OCI-LY7 (cell line): Measurements from ENCODE around the gene SIRT5. TPM values are rescaled to one million over a fixed set of nuclear protein-coding genes. Genes with fewer than 3 reads are reported as not detected.

Source experiments
- BruUV-seq: library from RNA; stranded (reverse); fragments of 400-500 nt; replicated peaks from 2 replicates; lab custom pipeline; 2021; lab: Mats Ljungman, UMichigan
- CTCF ChIA-PET: fragments of 300-600 bp; sonication (Branson Sonifier 250); formaldehyde crosslinking; loops from one replicate; lab custom pipeline; 2022; ENCODE audit warnings: antibody characterized with exemption; ENCODE audit not compliant: unreplicated experiment; lab: Charles Lee
- POLR2A ChIA-PET: fragments of 300-600 bp; sonication (Branson Sonifier 250); formaldehyde crosslinking; loops from one replicate; lab custom pipeline; 2022; ENCODE audit warnings: antibody characterized with exemption; lab: Charles Lee
- DNase-seq: peaks from one replicate; pipeline ENCODE4 v3.0.0-alpha.2; 2015; ENCODE audit warnings: low spot score
- H2AFZ ChIP-seq: fragments of 200-600 bp; sonication (generic), shearing (Covaris generic); 2 replicates; pipeline ENCODE4 v1.6.1; 2014; ENCODE audit warnings: mild to moderate bottlenecking, antibody characterized with exemption, low read length, moderate library complexity
- H3K27ac ChIP-seq: fragments of 200-600 bp; sonication (generic); 2 replicates; pipeline ENCODE4 v1.5.1; 2014; ENCODE audit warnings: mixed run types, low read depth, mild to moderate bottlenecking, moderate library complexity, low read length, inconsistent platforms; ENCODE audit not compliant: poor library complexity, severe bottlenecking
- H3K36me3 ChIP-seq: fragments of 200-600 bp; sonication (generic); 2 replicates; pipeline ENCODE4 v1.6.1; 2014; ENCODE audit warnings: mild to moderate bottlenecking, antibody characterized with exemption, low read length, moderate library complexity, mixed read lengths; ENCODE audit not compliant: insufficient read depth
- H3K4me1 ChIP-seq: fragments of 200-600 bp; sonication (generic); 2 replicates; pipeline ENCODE4 v1.5.1; 2014; ENCODE audit warnings: mild to moderate bottlenecking, low read length; ENCODE audit not compliant: insufficient read depth, poor library complexity, severe bottlenecking
- H3K4me2 ChIP-seq: fragments of 200-600 bp; sonication (generic); 2 replicates; pipeline ENCODE4 v1.6.1; 2014; ENCODE audit warnings: mild to moderate bottlenecking, low read length
- H3K4me3 ChIP-seq: fragments of 200-600 bp; sonication (generic); 2 replicates; pipeline ENCODE4 v1.5.1; 2014; ENCODE audit warnings: mild to moderate bottlenecking, low read depth, low read length; ENCODE audit not compliant: poor library complexity, severe bottlenecking
- H3K79me2 ChIP-seq: fragments of 200-600 bp; sonication (generic); 2 replicates; pipeline ENCODE4 v1.6.1; 2016; ENCODE audit warnings: low read depth, mild to moderate bottlenecking, low read length, moderate library complexity, mixed read lengths; ENCODE audit not compliant: insufficient read depth
- H3K9me2 ChIP-seq: fragments of 200-600 bp; sonication (generic); 2 replicates; pipeline ENCODE4 v1.6.1; 2016; ENCODE audit warnings: mild to moderate bottlenecking, low read length, mixed read lengths; ENCODE audit not compliant: insufficient read depth
- H3K9me3 ChIP-seq: fragments of 200-600 bp; sonication (generic); 2 replicates; pipeline ENCODE4 v1.6.1; 2014; ENCODE audit warnings: mild to moderate bottlenecking, mixed run types, low read length, mixed read lengths
- H4K20me1 ChIP-seq: fragments of 200-600 bp; sonication (generic); 2 replicates; pipeline ENCODE4 v1.6.1; 2014; ENCODE audit warnings: mild to moderate bottlenecking, antibody characterized with exemption, low read length, moderate library complexity, mixed read lengths; ENCODE audit not compliant: insufficient read depth
- CTCF ChIP-seq: fragments of 200-600 bp; sonication (generic); conservative IDR thresholded peaks from 2 replicates; pipeline ENCODE4 v1.5.1; 2014; ENCODE audit warnings: mild to moderate bottlenecking, antibody characterized with exemption, low read length, moderate library complexity, mixed read lengths
- EZH2phosphoT487 ChIP-seq: fragments of 200-600 bp; sonication (generic); IDR thresholded peaks from 2 replicates; pipeline ENCODE4 v1.6.1; 2018; ENCODE audit warnings: low read depth, borderline replicate concordance, mild to moderate bottlenecking, mixed run types, antibody characterized with exemption, low read length, moderate library complexity, mixed read lengths
- intact Hi-C: fragments of 100-400 bp; cut with micrococcal nuclease; formaldehyde crosslinking; loops from one replicate; pipeline ENCODE4 v1.10.0; 2022; ENCODE audit not compliant: unreplicated experiment
- total RNA-seq, 2 experiments: library from RNA; depleted of rRNA in 1 of 2; stranded (reverse); fragments of >200 nt in 1 of 2; shearing (Covaris generic) in 1 of 2; gene quantifications; 2 replicates each; pipeline ENCODE4 v1.2.3, GENCODE V29; 2014 to 2022

SIRT5 gene
- total RNA-seq, 2 experiments from 2014 or later: 17.6 to 23.6 TPM

- Histone ChIP-seq H3K79me2 (no peaks in the 10 kb centered on the region), H2AFZ (no peak overlapping the region), H3K4me3 (no peak overlapping the region), H3K4me2 (no peak overlapping the region), H3K27ac (no peak overlapping the region), H3K36me3 (no peaks in the 10 kb centered on the region), H3K9me3 (no peaks in the 10 kb centered on the region), H3K9me2 (no peaks in the 10 kb centered on the region), H4K20me1 (no peaks in the 10 kb centered on the region), H3K4me1 (peaks cover 10% of the 10 kb centered on the region)
- no TSS peak for BruUV-seq
- ChIA-PET POLR2A (no interaction called here), CTCF (no interaction called here)
- intact Hi-C loops: no loop called here
- TF ChIP-seq EZH2phosphoT487 (no peak), CTCF (no peak)
- no peak for DNase-seq
Measured at GRCh38 chr6:13566500-13566899, 7.9 kb upstream of the SIRT5 start.

GRCh38 chr6:13568970-13569369 lies 5.4 kb upstream of the SIRT5 start:
- Histone ChIP-seq H3K27ac (no peak overlapping the region), H3K9me2 (no peaks in the 10 kb centered on the region), H3K4me1 (peaks cover 14% of the 10 kb centered on the region), H2AFZ (no peak overlapping the region), H3K79me2 (no peaks in the 10 kb centered on the region), H3K4me2 (no peak overlapping the region), H4K20me1 (no peaks in the 10 kb centered on the region), H3K9me3 (no peaks in the 10 kb centered on the region), H3K4me3 (no peak overlapping the region), H3K36me3 (no peaks in the 10 kb centered on the region)
- BruUV-seq: no TSS peak
- ChIA-PET POLR2A (interaction anchor here (0.9 kb wide), 1 partner anchor 25 kb away, joined by 3 read pairs; no protein-coding TSS in a partner anchor), CTCF (no interaction called here)
- no peak for DNase-seq
- TF ChIP-seq CTCF (no peak), EZH2phosphoT487 (no peak)
- intact Hi-C loops: no loop called here

- Histone ChIP-seq H2AFZ (no peak overlapping the region), H3K27ac (no peak overlapping the region), H3K4me2 (no peak overlapping the region), H4K20me1 (no peaks in the 10 kb centered on the region), H3K4me1 (peaks cover 23% of the 10 kb centered on the region), H3K9me3 (peaks cover 12% of the 10 kb centered on the region), H3K36me3 (no peaks in the 10 kb centered on the region; the same call in 1 of the 2 replicates), H3K79me2 (peaks cover 16% of the 10 kb centered on the region; the same call in 1 of the 2 replicates), H3K4me3 (no peak overlapping the region), H3K9me2 (no peaks in the 10 kb centered on the region)
- intact Hi-C loops: no loop called here
- BruUV-seq: no TSS peak
- ChIA-PET POLR2A (interaction anchor here (5.3 kb wide), 1 partner anchor 10 kb away, joined by 39 read pairs; no protein-coding TSS in a partner anchor), CTCF (no interaction called here)
- DNase-seq: no peak
- TF ChIP-seq EZH2phosphoT487: no peak
- TF ChIP-seq CTCF: no peak
Measured at GRCh38 chr6:13572240-13572639, 2.2 kb upstream of the SIRT5 start.
